Brain microvascular endothelial cell (primary cell): ENCODE measurements around the gene NPLOC4.

Experiments used
- DNase-seq: peaks from one replicate; pipeline ENCODE4 v3.0.0-alpha.2; 2020
- H3K27ac ChIP-seq: fragments of 250-450 bp; sonication (Bioruptor Pico); 2 replicates; pipeline ENCODE4 v1.5.1; 2020; ENCODE audit warnings: mild to moderate bottlenecking, moderate library complexity
- H3K27me3 ChIP-seq: fragments of 250-450 bp; sonication (Bioruptor Pico); replicated peaks from 2 replicates; pipeline ENCODE4 v1.5.1; 2020; ENCODE audit warnings: mild to moderate bottlenecking
- H3K36me3 ChIP-seq: fragments of 250-450 bp; sonication (Bioruptor Pico); replicated peaks from 2 replicates; pipeline ENCODE4 v1.5.1; 2020; ENCODE audit warnings: mild to moderate bottlenecking
- H3K4me3 ChIP-seq: 2 replicates; pipeline ENCODE4 v1.5.1; 2011; ENCODE audit warnings: low read depth, mild to moderate bottlenecking, control low read depth, low read length, moderate library complexity
- CTCF ChIP-seq: IDR thresholded peaks from 2 replicates; pipeline ENCODE4 v1.5.1; 2011; ENCODE audit warnings: low read depth, mild to moderate bottlenecking, moderate library complexity, low read length, control low read depth, inconsistent platforms; ENCODE audit errors: missing control alignments
- in situ Hi-C: cut with HindIII; loops from 2 replicates; pipeline ENCODE4 v1.10.0; 2017; ENCODE audit warnings: low sequenced_read_pairs, low pct_ligation_motif_present

Gene NPLOC4

GRCh38 chr17:81580481-81580880 is 56.4 kb downstream of the NPLOC4 start:
- no peak for DNase-seq
- Histone ChIP-seq H3K36me3 (peaks cover 42% of the 10 kb centered on the region), H3K27ac (no peak overlapping the region), H3K4me3 (no peak overlapping the region), H3K27me3 (no peaks in the 10 kb centered on the region)
- no peak for TF ChIP-seq CTCF
- in situ Hi-C loops = no loop called here

- Histone ChIP-seq H3K27ac (peak overlapping the region; percentile 73), H3K27me3 (no peaks in the 10 kb centered on the region), H3K36me3 (peaks cover 42% of the 10 kb centered on the region), H3K4me3 (no peak overlapping the region)
- TF ChIP-seq CTCF = no peak
- DNase-seq = peak; percentile 88
- in situ Hi-C loops = no loop called here
Observed at GRCh38 chr17:81579821-81580321, 57.0 kb downstream of the NPLOC4 start.

- peaks cover 44% of the 10 kb centered on the region for H3K36me3 ChIP-seq
- no peak for TF ChIP-seq CTCF
- in situ Hi-C loops = no loop called here
- H3K27me3 ChIP-seq = no peaks in the 10 kb centered on the region
- H3K27ac ChIP-seq = peak overlapping the region; percentile 73
- no peak for DNase-seq
- no peak overlapping the region for H3K4me3 ChIP-seq
Observed at GRCh38 chr17:81579298-81579697, 57.6 kb downstream of the NPLOC4 start.

- no peak for DNase-seq
- TF ChIP-seq CTCF = no peak
- Histone ChIP-seq H3K27me3 (no peaks in the 10 kb centered on the region), H3K4me3 (no peak overlapping the region), H3K27ac (no peak overlapping the region), H3K36me3 (peaks cover 40% of the 10 kb centered on the region)
- in situ Hi-C loops = no loop called here
Observed at GRCh38 chr17:81578561-81579225, 58.2 kb downstream of the NPLOC4 start.

GRCh38 chr17:81578038-81578441 is 58.9 kb downstream of the NPLOC4 start:
- Histone ChIP-seq H3K27ac (no peak overlapping the region), H3K4me3 (no peak overlapping the region), H3K27me3 (no peaks in the 10 kb centered on the region), H3K36me3 (peaks cover 35% of the 10 kb centered on the region)
- no peak for TF ChIP-seq CTCF
- DNase-seq = no peak
- in situ Hi-C loops = no loop called here
